ENCODE measurements around the gene IFNE. TPM values are rescaled to one million over a fixed set of nuclear protein-coding genes. Genes with fewer than 3 reads are reported as not detected.

IFNE gene
- total and polyA plus RNA-seq, 2 donors (not counting 3 experiments of a cell fraction or from before 2014, with no cell fraction given) = 0.22 to 1.4 TPM

DNA sequence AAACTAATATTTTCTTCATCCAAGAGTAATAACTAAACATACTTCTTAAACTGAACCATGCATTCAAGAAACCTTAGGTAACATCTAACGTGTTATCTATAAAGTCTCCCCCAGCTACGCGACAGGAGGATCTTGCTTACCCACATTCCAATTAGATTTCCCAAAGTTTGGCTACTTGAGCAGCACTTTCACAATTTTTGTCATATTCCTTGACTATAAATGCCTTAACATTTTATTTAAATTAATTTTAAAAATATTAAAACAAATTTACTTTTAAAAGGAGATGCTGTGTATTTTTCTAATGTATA, 25.3 kb upstream of the IFNE start:
- Histone ChIP-seq H3K4me1 (ENCODE audit: control insufficient read depth, extremely low read depth, insufficient read depth, low read length) (peaks cover 29% of the 10 kb centered on the region), H3K4me2 (ENCODE audit: insufficient read depth, low read length) (peak overlapping the region; percentile 46), H3K9me3 (replicated peaks; ENCODE audit: control insufficient read depth, insufficient read depth, low read length) (no peaks in the 10 kb centered on the region), H3K27ac (ENCODE audit: insufficient read depth, low read depth, low read length) (peak overlapping the region; percentile 19), H3K27me3 (ENCODE audit: control insufficient read depth in 2 of 2, insufficient read depth in 2 of 2, low read length in 2 of 2) (no peaks in the 10 kb centered on the region), H3K9me1 (replicated peaks; ENCODE audit: control insufficient read depth, extremely low read depth, insufficient read depth, low read length) (no peaks in the 10 kb centered on the region), H3K4me3 (replicated peaks in 1 of 3; ENCODE audit: insufficient read depth in 1 of 3, low read depth in 1 of 3, low read length in 3 of 3) (no peak overlapping the region), H3K36me3 (ENCODE audit: control insufficient read depth in 2 of 2, extremely low read depth in 1 of 2, insufficient read depth in 2 of 2, low read length in 2 of 2) (no peaks in the 10 kb centered on the region), H3K9ac (replicated peaks; ENCODE audit: extremely low read depth, insufficient read depth, low read length) (no peak overlapping the region), H3K79me2 (ENCODE audit: control insufficient read depth, insufficient read depth, low read length) (peaks cover 52% of the 10 kb centered on the region), H4K20me1 (replicated peaks; ENCODE audit: control insufficient read depth, extremely low read depth, insufficient read depth, low read length) (no peaks in the 10 kb centered on the region), H2AFZ (ENCODE audit: low read depth, low read length) (no peak overlapping the region)
- dilution Hi-C loops (cut with MboI; ENCODE audit: extremely low pct_ligation_motif_present, low sequenced_read_pairs) (no loop called here), intact Hi-C loops (cut with micrococcal nuclease) (loop anchor here (1.0 to 2.0 kb wide), 3 partner anchors 42 to 181 kb away; no protein-coding TSS in a partner anchor)
- no peak for TF ChIP-seq JUN (IDR thresholded peaks at IDR 0.05; ENCODE audit: borderline replicate concordance, insufficient read depth, insufficient read length, low read depth)
- CTCF ChIA-PET = no interaction called here
- DNase-seq (ENCODE audit: low read depth, low spot score) (no peak), FAIRE-seq (no peak)
- POLR2A ChIA-PET = no interaction called here
- no TSS peak for BruUV-seq (replicated peaks)

DNA sequence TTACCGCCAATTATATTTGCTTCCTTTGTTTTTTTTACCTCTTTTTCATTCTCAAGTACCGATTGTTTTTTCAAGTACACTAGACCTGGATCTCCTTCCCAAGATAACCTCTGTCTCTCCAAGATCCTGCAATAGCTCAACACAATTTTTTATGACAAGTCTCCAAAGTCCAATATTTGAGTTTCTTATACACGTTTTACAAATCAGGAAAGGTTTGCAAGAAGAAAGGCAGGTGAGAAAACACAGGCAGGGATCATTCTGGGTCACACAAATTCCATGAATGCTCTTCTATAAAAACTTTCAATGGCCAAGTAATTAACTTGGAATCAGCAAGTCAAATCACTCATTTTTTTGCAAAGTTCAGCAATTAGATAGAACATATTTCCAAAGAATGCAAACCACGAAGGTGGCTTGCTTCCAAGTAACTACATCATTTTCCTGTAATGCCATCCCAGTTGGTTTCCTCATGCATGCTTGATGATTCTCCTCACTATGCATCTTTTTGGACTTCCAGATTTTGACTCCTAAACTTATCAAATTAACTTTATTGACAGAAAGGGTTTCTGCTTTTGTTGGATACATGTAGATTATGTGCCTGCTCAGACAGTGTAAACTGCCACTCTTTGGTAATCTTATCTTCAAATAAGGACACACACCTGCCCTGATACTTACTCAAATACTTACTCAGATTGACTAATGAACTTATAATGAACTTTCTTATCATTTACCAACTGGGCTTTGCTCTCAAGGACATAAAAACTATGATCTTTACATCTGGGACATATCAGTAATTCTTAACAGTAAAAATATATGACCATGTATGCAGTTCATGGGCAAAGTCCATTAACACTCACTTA, 24.7 kb upstream of the IFNE start:
- Histone ChIP-seq H3K79me2 (ENCODE audit: control insufficient read depth, insufficient read depth, low read length) (peaks cover 49% of the 10 kb centered on the region), H3K4me1 (ENCODE audit: control insufficient read depth, extremely low read depth, insufficient read depth, low read length) (peaks cover 29% of the 10 kb centered on the region), H3K9ac (replicated peaks; ENCODE audit: extremely low read depth, insufficient read depth, low read length) (no peak overlapping the region), H3K9me3 (replicated peaks; ENCODE audit: control insufficient read depth, insufficient read depth, low read length) (no peaks in the 10 kb centered on the region), H3K36me3 (ENCODE audit: control insufficient read depth in 2 of 2, extremely low read depth in 1 of 2, insufficient read depth in 2 of 2, low read length in 2 of 2) (no peaks in the 10 kb centered on the region), H3K27ac (ENCODE audit: insufficient read depth, low read depth, low read length) (peak overlapping the region; percentile 19), H2AFZ (ENCODE audit: low read depth, low read length) (no peak overlapping the region), H3K9me1 (replicated peaks; ENCODE audit: control insufficient read depth, extremely low read depth, insufficient read depth, low read length) (no peaks in the 10 kb centered on the region), H3K4me3 (replicated peaks in 1 of 3; ENCODE audit: insufficient read depth in 1 of 3, low read depth in 1 of 3, low read length in 3 of 3) (no peak overlapping the region), H3K27me3 (ENCODE audit: control insufficient read depth in 2 of 2, insufficient read depth in 2 of 2, low read length in 2 of 2) (no peaks in the 10 kb centered on the region), H3K4me2 (ENCODE audit: insufficient read depth, low read length) (peak overlapping the region; percentile 46), H4K20me1 (replicated peaks; ENCODE audit: control insufficient read depth, extremely low read depth, insufficient read depth, low read length) (no peaks in the 10 kb centered on the region)
- DNase-seq (ENCODE audit: low read depth, low spot score) = peak; percentile 79
- ChIA-PET CTCF (no interaction called here), POLR2A (no interaction called here)
- dilution Hi-C loops (cut with MboI; ENCODE audit: extremely low pct_ligation_motif_present, low sequenced_read_pairs) (no loop called here), intact Hi-C loops (cut with micrococcal nuclease) (loop anchor here (1.0 to 2.0 kb wide), 3 partner anchors 42 to 182 kb away; no protein-coding TSS in a partner anchor)
- BruUV-seq (replicated peaks) = TSS peak; percentile 49
- TF ChIP-seq, protein P1, sequence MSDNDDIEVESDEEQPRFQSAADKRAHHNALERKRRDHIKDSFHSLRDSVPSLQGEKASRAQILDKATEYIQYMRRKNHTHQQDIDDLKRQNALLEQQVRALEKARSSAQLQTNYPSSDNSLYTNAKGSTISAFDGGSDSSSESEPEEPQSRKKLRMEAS (IDR thresholded peaks at IDR 0.05; ENCODE audit: insufficient read depth, insufficient read length) = no peak
- TF ChIP-seq POLR2A (IDR thresholded peaks at IDR 0.05; ENCODE audit: low read depth, low read length) (no peak), EZH2 (IDR thresholded peaks at IDR 0.05; ENCODE audit: borderline replicate concordance, low read depth, low read length, severe bottlenecking) (no peak), JUN (IDR thresholded peaks at IDR 0.05; ENCODE audit: borderline replicate concordance, insufficient read depth, insufficient read length, low read depth) (peak; percentile 48), MYC (IDR thresholded peaks at IDR 0.05; ENCODE audit: low read depth, low read length) (no peak), GATA2 (IDR thresholded peaks at IDR 0.05; ENCODE audit: insufficient read depth, insufficient read length, low read depth, low read length) (peak; percentile 11), FOS (IDR thresholded peaks at IDR 0.05; ENCODE audit: borderline replicate concordance, insufficient read depth, low read length) (peak; percentile 26), POLR2AphosphoS5 (IDR thresholded peaks at IDR 0.05; ENCODE audit: insufficient read depth, low read depth, low read length) (peak; percentile 13)
- TF ChIP-seq, protein P2, sequence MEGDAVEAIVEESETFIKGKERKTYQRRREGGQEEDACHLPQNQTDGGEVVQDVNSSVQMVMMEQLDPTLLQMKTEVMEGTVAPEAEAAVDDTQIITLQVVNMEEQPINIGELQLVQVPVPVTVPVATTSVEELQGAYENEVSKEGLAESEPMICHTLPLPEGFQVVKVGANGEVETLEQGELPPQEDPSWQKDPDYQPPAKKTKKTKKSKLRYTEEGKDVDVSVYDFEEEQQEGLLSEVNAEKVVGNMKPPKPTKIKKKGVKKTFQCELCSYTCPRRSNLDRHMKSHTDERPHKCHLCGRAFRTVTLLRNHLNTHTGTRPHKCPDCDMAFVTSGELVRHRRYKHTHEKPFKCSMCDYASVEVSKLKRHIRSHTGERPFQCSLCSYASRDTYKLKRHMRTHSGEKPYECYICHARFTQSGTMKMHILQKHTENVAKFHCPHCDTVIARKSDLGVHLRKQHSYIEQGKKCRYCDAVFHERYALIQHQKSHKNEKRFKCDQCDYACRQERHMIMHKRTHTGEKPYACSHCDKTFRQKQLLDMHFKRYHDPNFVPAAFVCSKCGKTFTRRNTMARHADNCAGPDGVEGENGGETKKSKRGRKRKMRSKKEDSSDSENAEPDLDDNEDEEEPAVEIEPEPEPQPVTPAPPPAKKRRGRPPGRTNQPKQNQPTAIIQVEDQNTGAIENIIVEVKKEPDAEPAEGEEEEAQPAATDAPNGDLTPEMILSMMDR (IDR thresholded peaks at IDR 0.05; ENCODE audit: extremely low read depth in 1 of 2, insufficient read depth in 1 of 2, low read depth in 1 of 2, low read length in 2 of 2) = no peak
- peak; percentile 77 for FAIRE-seq

Measured in endothelial cell of umbilical vein (primary cell).